Motor neuron (in vitro differentiated cells): Measurements from ENCODE around the gene ADARB1. TPM values are rescaled to one million over a fixed set of nuclear protein-coding genes. Genes with fewer than 3 reads are reported as not detected.
A peak's percentile ranks its signal among the peaks of the same experiment; 100 is the strongest.

Experiments
- ATAC-seq, 8 experiments: fragments of 200-7000 bp; cut with Tn5 transposase; replicated peaks in 6 of 8; 2 replicates each; pipeline ENCODE4 v1.8.0; 2021; ENCODE audit warnings: mild to moderate bottlenecking in 8 of 8, moderate library complexity in 8 of 8
- H3K27ac ChIP-seq, 2 donors: fragments of 250-450 bp; sonication (Bioruptor Pico); 2 replicates each; pipeline ENCODE4 v1.9.0; 2021; ENCODE audit warnings: antibody characterized with exemption in 2 of 2, mild to moderate bottlenecking in 2 of 2, moderate library complexity in 1 of 2
- H3K4me1 ChIP-seq, 2 donors: fragments of 250-450 bp; sonication (Bioruptor Pico); replicated peaks in 1 of 2; 2 replicates each; pipeline ENCODE4 v1.6.1; 2021; ENCODE audit warnings: antibody characterized with exemption in 2 of 2, mild to moderate bottlenecking in 2 of 2, moderate library complexity in 1 of 2
- H3K4me3 ChIP-seq, 5 donors: fragments of 250-450 bp; sonication (Bioruptor Pico); 2 replicates each; pipeline ENCODE4 v1.9.0; 2021; ENCODE audit warnings: antibody characterized with exemption in 5 of 5, mild to moderate bottlenecking in 5 of 5, moderate library complexity in 4 of 5
- WGBS, 10 experiments: fragments of 450-650 bp; shearing (Covaris generic); methylation state at CpG; one replicate each; pipeline ENCODE4 v1.0.0; 2022; 5-methylcytosine and 5-hydroxymethylcytosine counted together
- in situ Hi-C, 9 experiments: fragments of 400-800 bp; cut with MboI; loops; one replicate each; pipeline ENCODE4 v1.15.0; 2021; ENCODE audit warnings: low sequenced_read_pairs in 9 of 9, low pct_unique_long_range_greater_than_20kb in 2 of 9; ENCODE audit not compliant: unreplicated experiment in 9 of 9
- total RNA-seq, 8 experiments: library from RNA; unstranded; fragments of 300-600 nt; gene quantifications; 2 replicates each; pipeline versions ENCODE4 v1.2.3 to v1.2.4, GENCODE V29; 2022

Gene ADARB1
- total RNA-seq, 8 experiments from 2014 or later = 3.7 to 18.4 (median 8.2) TPM

- H3K4me3 ChIP-seq = no peak overlapping the region
- ATAC-seq = no peak
- 67 to 92% (median 83%) methylated on average over 1 to 6 of the region's 12 CpGs; no CpG with 5 or more reads in 5 of the 10 experiments for WGBS, 10 experiments
- peaks cover 0 to 6% of the 10 kb centered on the region in 2 donors for H3K4me1 ChIP-seq
- no peak overlapping the region for H3K27ac ChIP-seq
- in situ Hi-C loops = no loop called here
These were observed 103.8 kb downstream of the ADARB1 start for GRCh38 chr21:45178070-45178608.

GRCh38 chr21:45178971-45179370 lies 104.6 kb downstream of the ADARB1 start:
- no peak for ATAC-seq
- in situ Hi-C loops = no loop called here
- 80 to 100% (median 88%) methylated on average over 1 to 11 of the region's 11 CpGs; no CpG with 5 or more reads in 2 of the 10 experiments for WGBS, 10 experiments
- H3K27ac ChIP-seq = no peak overlapping the region
- peaks cover 0 to 6% of the 10 kb centered on the region in 2 donors for H3K4me1 ChIP-seq
- no peak overlapping the region for H3K4me3 ChIP-seq

GRCh38 chr21:45179568-45180245 lies 105.3 kb downstream of the ADARB1 start:
- ATAC-seq = no peak
- no peak overlapping the region for H3K27ac ChIP-seq
- peaks cover 0 to 6% of the 10 kb centered on the region in 2 donors for H3K4me1 ChIP-seq
- H3K4me3 ChIP-seq = no peak overlapping the region
- in situ Hi-C loops = no loop called here
- WGBS, 10 experiments = 67 to 100% (median 90%) methylated on average over 1 to 6 of the region's 20 CpGs; no CpG with 5 or more reads in 3 of the 10 experiments

- in situ Hi-C loops = no loop called here
- ATAC-seq = peak in 1 of 8 experiments; percentile 4
- Histone ChIP-seq H3K4me1 (peaks cover 0 to 6% of the 10 kb centered on the region in 2 donors), H3K4me3 (no peak overlapping the region), H3K27ac (no peak overlapping the region)
- 53 to 100% (median 72%) methylated on average over 1 to 8 of the region's 11 CpGs; no CpG with 5 or more reads in 1 of the 10 experiments for WGBS, 10 experiments
These were observed 105.8 kb downstream of the ADARB1 start for GRCh38 chr21:45180246-45180599.

DNA sequence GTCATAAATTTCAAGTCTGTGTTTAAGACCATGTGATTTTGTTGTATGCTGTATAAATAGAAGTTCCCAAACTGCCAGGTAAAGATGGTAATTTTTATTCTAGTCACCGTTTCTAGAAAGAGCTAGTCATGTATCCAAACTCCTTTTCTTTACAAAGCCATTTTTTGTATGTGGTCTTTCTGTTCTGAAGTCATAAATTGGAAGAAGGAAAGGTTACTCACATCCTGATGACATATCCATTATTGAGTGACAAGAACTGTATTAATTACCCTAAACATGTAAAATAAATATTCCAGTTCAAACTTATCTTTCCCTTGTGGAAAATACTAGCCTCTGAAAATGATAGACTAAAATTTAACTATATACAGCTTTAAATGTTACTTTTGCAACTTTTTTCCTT lies 108.6 kb downstream of the ADARB1 start:
- ATAC-seq = no peak
- WGBS, 10 experiments = 33 to 100% (median 77%) methylated on average over 1 of the region's 1 CpG; no CpG with 5 or more reads in 2 of the 10 experiments
- Histone ChIP-seq H3K4me3 (no peak overlapping the region), H3K27ac (no peak overlapping the region), H3K4me1 (peaks cover 0 to 6% of the 10 kb centered on the region in 2 donors)
- in situ Hi-C loops = no loop called here

DNA sequence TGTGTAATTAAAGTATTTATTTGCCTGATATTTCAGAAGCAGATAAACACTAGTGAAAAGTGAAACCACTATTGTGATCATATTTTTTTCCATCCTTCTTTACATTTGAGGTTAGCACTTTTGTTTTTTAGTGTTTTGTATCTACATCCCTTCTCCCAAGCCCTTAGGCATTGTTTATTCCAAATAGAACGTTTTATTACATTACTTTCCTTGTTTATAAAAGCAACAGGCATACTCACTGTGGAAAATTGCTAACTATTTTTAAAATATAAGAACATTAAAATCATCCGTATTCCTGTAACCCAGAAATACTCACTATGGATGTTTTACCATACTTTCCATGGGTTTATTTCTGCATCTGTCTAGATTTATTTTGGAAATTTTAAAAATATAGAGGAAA lies 109.5 kb downstream of the ADARB1 start:
- no peak overlapping the region for H3K4me3 ChIP-seq
- H3K27ac ChIP-seq = no peak overlapping the region
- peaks cover 0 to 6% of the 10 kb centered on the region in 2 donors for H3K4me1 ChIP-seq
- in situ Hi-C loops = no loop called here
- no peak for ATAC-seq
- 38 to 90% (median 67%) methylated on average over 2 of the region's 2 CpGs for WGBS, 10 experiments

GRCh38 chr21:45184869-45185268 lies 110.5 kb downstream of the ADARB1 start:
- WGBS, 10 experiments = 60 to 100% (median 95%) methylated on average over 1 to 10 of the region's 11 CpGs; no CpG with 5 or more reads in 3 of the 10 experiments
- in situ Hi-C loops = no loop called here
- ATAC-seq = no peak

GRCh38 chr21:45186709-45187108 lies 112.3 kb downstream of the ADARB1 start:
- 70 to 100% (median 94%) methylated on average over 1 of the region's 1 CpG; no CpG with 5 or more reads in 1 of the 10 experiments for WGBS, 10 experiments
- no peak for ATAC-seq
- H3K4me1 ChIP-seq = no peaks in the 10 kb centered on the region
- H3K27ac ChIP-seq = no peak overlapping the region
- in situ Hi-C loops = no loop called here
- no peak overlapping the region for H3K4me3 ChIP-seq

More at GRCh38 chr21:45184869-45185268, 110.5 kb downstream of the ADARB1 start:
- no peak overlapping the region for H3K27ac ChIP-seq
- peaks cover 0 to 6% of the 10 kb centered on the region in 2 donors for H3K4me1 ChIP-seq
- H3K4me3 ChIP-seq = no peak overlapping the region

- Histone ChIP-seq H3K4me1 (no peaks in the 10 kb centered on the region), H3K4me3 (no peak overlapping the region), H3K27ac (no peak overlapping the region)
- 80 to 100% (median 100%) methylated on average over 1 of the region's 1 CpG; no CpG with 5 or more reads in 2 of the 10 experiments for WGBS, 10 experiments
- no peak for ATAC-seq
- in situ Hi-C loops = no loop called here
These were observed 113.3 kb downstream of the ADARB1 start for GRCh38 chr21:45187646-45188045.

DNA sequence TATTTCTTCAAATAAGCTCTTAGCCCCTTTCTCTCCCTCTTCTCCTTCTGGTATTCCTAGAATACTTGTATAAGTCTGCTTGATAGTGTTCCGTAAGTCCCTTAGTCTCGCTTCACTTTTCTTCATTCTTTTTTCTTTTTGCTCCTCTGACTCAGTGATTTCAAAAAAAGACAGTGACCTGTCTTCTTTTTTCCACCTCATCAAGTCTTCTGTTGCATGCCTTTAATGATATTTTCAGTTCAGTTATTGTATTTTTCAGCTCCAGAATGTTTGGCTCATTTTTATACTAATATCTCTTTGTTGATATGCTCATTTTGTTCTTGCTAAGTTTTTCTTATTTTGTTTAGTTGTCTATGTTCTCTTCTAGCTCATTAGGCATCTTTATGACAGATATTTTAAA lies 115.6 kb downstream of the ADARB1 start:
- ATAC-seq = no peak
- WGBS, 10 experiments = 80 to 100% (median 95%) methylated on average over 1 to 2 of the region's 2 CpGs
- in situ Hi-C loops = no loop called here
- no peak overlapping the region for H3K27ac ChIP-seq
- no peak overlapping the region for H3K4me3 ChIP-seq
- no peaks in the 10 kb centered on the region for H3K4me1 ChIP-seq

- Histone ChIP-seq H3K4me3 (no peak overlapping the region), H3K4me1 (no peaks in the 10 kb centered on the region), H3K27ac (no peak overlapping the region)
- ATAC-seq = no peak
- 50 to 90% (median 60%) methylated on average over 1 to 3 of the region's 3 CpGs; no CpG with 5 or more reads in 3 of the 10 experiments for WGBS, 10 experiments
- in situ Hi-C loops = no loop called here
These were observed 118.0 kb downstream of the ADARB1 start for GRCh38 chr21:45192332-45192731.

DNA sequence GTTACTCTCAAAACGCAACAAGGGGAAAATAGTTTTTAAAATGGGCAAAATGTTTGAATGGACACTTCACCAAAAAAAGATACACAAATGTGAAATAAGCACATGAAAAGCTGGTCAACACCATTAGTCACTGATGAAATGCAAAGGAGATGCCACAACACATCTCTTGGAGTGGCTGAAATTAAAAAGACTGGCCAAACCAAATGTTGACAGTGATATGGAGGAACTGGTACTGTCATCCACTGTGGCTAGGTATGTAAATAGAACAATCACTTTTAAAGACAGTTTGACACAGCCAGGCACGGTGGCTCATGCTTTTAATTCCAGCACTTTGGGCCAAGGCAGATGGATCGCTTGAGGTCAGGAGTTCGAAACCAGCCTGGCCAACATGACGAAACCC lies 122.2 kb downstream of the ADARB1 start:
- peak in 1 of 8 experiments; percentile 52 for ATAC-seq
- WGBS, 10 experiments = 83 to 100% (median 100%) methylated on average over 1 to 5 of the region's 5 CpGs; no CpG with 5 or more reads in 1 of the 10 experiments
- H3K4me3 ChIP-seq = no peak overlapping the region
- no peak overlapping the region for H3K27ac ChIP-seq
- in situ Hi-C loops = no loop called here
- no peaks in the 10 kb centered on the region for H3K4me1 ChIP-seq

DNA sequence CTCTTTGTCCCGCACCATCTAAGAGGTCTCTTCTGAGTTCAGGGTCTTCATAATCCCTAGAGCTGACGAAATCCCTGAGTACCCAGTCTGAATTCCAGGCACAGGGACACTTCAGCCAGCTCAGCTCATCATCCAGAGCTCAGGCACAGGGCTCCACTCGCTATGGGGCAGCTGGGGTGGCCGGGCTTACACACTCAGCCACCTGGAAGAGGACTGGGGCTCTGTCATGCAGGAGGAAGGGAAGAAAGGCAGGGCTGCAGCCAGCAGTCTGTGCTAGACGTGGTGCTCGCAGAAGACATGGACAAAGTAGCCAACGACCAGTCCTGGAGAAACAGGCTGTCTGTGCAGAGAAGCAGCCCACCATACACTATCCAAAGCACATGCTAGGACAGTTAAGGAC lies 124.8 kb downstream of the ADARB1 start:
- in situ Hi-C loops = no loop called here
- Histone ChIP-seq H3K4me1 (no peaks in the 10 kb centered on the region), H3K27ac (no peak overlapping the region), H3K4me3 (no peak overlapping the region)
- ATAC-seq = no peak
- WGBS, 10 experiments = 50 to 95% (median 75%) methylated on average over 2 to 4 of the region's 7 CpGs; no CpG with 5 or more reads in 4 of the 10 experiments
